Stimulated activated CD8-positive, alpha-beta memory T cell treated with anti-CD3 and anti-CD28 coated beads, Interleukin-2, amount 100 ng/mL, for 48 hours (primary cell): ENCODE results near the gene SRSF3.
"Not testable (repeated sequence)": the region's sequence is repeated elsewhere in the genome, so short reads cannot be mapped to it uniquely, and the experiment has no call there.

Experiments
- DNase-seq, 2 donors: peaks; one replicate each; pipeline ENCODE4 v3.0.0-alpha.2; 2020; ENCODE audit warnings: low read depth in 2 of 2

Gene SRSF3

GRCh38 chr6:36604090-36605060, 10.2 kb downstream of the SRSF3 start:
- no peak for DNase-seq

DNA sequence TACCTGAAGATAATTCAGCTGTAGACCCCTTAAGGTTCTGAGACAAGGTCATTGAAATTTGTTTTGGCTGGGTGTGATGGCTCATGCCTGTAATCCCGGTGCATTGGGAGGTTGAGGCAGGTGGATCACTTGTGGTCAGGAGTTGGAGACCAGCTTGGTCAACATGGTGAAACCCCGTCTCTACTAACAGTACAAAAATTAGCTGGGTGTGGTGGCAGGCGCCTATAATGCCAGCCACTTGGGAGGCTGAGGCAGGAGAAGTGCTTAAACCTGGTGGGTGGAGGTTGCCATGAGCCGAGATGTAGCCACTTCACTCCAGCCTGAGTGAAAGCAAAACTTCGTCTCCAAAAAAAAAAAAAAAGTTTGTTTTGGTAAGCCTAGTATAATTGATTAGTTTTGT, 11.0 kb downstream of the SRSF3 start:
- DNase-seq = no peak

GRCh38 chr6:36605560-36606391, 11.6 kb downstream of the SRSF3 start:
- no peak for DNase-seq

DNA sequence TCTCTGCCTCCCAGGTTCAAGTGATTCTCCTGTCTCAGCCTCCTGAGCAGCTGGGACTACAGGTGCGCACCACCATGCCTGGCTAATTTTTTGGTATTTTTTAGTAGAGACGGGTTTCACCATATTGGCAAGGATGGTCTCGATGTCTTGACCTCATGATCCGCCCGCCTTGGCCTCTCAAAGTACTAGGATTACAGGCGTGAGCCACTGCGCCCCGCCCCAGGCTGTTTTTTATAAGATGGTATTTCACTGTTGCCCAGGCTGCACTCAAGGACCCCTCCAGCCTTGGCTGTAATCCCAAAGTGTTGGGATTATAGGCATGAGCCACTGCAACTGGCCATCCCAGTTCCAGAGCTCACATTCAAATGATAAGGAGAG, 13.1 kb downstream of the SRSF3 start:
- not testable (repeated sequence) for DNase-seq

DNA sequence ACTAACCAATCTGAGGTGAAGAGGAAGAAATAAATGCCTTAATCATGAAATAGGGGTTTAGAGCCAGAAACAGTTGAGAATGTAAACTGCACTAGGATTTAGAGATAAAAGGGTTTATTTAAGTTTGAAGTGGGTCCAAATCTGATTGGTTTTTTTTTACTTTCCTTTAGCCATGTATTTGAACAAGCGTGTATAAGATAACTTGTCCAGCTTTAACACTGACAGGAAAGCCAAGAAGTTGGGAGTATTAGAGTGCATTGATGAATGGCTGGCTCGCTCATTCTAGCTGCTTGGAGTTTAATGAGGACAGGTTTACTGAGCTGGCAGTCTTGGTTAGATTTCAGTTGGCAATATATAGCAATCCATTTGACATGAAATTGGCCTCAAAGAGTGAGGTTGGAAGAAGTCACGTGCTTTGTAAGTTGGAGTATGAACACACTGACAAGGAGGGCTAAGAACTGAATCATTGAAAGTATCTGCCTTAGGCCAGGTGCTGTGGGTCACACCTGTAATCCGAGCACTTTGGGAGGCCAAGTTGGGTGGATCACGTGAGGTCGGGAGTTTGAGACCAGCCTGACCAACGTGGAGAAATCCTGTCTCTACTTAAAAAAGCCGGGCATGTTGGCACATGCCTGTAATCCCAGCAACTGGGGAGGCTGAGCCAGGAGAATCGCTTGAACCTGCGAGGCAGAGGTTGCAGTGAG, 13.7 kb downstream of the SRSF3 start:
- DNase-seq = no peak

DNA sequence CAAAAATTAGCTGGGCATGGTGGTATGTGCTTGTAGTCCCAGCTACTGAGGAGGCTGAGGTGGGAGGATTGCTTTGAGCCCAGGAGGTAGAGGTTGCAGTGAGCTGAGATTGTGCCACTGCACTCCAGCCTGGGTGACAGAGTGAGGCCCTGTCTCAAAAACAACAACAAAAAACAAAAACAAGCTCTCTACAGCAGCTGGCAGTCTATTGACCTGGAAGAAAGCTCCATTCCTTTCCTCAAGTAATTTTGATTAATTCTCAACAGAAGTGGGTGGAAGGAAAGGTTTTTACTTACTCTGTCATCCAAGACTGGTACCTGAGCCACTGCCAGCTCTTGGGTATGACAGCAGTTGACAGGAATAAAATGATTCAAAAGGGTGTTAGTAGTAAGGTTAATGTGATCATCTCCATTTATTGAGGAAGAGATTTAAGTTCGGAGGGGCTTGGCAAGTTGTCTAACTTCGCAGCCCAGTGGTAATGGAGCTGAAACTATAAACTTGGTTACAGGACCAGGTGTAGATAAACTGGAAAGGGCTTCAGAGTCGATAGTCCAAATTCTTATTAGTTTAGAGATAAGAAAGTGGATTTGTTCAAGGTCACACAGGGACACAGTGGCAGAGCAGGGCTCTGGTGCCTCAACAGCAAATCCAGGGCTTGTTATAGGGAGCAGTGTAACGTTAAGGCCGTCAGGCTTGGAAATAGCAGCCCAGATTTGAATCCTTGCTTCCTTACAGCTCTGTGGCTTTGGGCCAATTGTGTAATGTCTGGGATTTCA, 14.8 kb downstream of the SRSF3 start:
- DNase-seq = no peak

DNA sequence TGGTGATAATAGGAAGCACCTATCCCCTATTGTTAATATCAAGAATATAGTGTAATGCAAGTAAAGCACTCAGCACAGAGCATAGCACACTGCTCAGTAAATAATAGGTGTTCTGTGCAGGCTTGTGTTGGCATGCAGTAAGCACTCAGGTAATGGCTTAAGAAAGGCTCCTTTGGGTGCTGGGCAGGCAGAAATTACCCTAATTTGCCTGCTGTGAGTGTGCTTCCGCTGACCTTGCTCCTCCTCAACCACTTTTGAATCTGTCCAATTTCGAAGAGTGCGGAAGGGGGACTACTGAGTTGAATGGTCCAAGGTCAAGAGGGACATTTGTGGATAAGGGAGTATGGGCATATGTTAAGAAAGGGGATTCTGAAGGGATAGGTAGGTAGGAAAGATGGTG, 15.4 kb downstream of the SRSF3 start:
- DNase-seq = no peak

- no peak for DNase-seq
These were observed 16.1 kb downstream of the SRSF3 start for GRCh38 chr6:36610041-36610955.

DNA sequence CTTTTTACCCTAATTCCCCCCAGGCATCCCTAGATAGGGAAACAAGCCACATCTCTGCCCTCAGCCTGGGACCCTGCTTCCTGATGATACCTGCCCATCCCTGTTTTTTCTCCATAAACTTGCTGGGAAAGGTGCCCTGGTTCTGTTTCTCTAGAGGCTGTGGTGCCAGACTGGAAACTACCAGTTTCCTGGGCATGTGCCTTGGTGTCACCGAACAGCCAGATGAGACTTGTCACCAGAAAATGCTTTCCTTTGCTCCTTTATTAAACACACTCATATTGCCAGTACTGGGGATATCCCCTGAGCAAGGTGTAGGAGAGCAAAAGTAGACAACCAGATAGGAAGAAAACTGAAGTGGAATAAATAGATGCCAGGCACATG, 16.8 kb downstream of the SRSF3 start:
- no peak for DNase-seq

DNA sequence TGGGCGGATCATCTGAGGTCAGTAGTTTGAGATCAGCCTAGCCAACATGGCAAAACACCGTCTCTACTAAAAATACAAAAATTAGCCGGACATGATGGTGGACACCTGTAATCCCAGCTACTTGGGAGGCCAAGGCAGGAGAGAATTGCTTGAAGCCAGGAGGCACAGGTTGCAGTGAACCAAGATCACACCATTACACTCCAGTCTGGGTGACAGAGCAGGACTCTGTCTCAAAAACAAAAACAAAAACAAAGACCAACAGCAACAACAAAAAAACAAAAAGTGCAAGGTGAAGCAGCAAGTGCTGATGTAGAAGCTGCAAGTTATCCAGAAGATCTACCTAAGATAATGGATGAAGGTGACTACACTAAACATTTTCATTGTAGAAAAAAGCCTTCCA, 17.5 kb downstream of the SRSF3 start:
- DNase-seq = not testable (repeated sequence)

DNA sequence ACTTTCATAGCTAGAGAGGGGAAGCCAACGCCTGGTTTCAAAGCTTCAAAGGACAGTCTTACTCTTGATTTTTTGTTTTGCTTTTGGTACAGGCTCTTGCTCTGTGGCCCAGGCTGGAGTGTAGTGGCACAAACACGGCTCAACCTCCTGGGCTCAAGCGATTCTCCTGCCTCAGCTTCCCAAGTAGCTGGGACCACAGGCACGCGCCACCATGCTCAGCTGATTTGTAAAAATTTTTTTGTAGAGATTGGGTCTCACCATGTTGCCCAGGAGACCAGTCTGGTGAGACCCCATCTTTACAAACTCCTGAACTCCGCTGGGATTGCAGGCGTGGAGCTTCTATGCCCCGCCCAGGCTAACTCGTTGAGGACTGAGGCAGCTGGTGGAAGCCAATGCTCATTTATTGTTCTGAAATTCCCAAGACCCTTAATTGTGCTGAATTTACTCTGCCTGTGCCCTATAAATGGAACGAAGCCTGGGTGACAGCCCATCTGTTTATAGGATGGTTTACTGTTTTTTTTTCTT, 18.0 kb downstream of the SRSF3 start:
- no peak for DNase-seq

DNA sequence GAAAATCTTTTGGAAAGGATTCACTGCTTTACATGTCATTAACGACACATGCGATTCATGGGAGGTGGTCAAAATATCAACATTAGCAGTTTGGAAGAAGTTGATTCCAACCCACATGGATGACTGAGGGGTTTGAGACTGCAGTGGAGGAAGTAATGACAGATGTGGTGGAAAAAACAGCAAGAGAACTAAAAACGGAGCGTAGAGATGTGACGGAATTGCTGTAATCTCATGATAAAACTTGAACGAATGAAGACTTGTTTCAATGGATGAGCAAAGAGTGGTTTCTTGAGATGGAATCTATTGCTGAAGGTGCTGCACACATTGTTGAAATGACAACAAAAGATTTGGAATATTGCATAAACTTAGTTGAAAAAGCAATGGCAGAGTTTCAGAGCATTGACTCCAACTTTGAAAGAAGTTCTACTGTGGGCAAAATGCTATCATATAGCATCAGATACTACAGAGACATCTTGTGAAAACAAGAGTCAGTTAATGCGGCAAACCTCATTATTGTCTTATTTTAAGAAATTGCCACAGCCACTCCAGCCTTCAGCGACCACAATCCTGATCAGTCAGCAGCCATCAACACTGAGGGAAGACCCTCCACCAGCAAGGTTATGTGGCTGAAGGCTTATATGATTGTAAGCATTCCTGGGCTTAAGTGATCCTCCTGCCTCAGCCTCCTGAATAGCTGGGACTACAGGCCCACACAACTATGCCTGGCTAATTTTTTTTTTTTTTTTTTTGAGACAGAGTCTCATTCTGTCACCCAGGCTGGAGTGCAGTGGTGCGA, 19.2 kb downstream of the SRSF3 start:
- DNase-seq = no peak

GRCh38 chr6:36615018-36615761, 21.0 kb downstream of the SRSF3 start:
- DNase-seq = no peak

GRCh38 chr6:36616893-36617521, 22.8 kb downstream of the SRSF3 start:
- no peak for DNase-seq

DNA sequence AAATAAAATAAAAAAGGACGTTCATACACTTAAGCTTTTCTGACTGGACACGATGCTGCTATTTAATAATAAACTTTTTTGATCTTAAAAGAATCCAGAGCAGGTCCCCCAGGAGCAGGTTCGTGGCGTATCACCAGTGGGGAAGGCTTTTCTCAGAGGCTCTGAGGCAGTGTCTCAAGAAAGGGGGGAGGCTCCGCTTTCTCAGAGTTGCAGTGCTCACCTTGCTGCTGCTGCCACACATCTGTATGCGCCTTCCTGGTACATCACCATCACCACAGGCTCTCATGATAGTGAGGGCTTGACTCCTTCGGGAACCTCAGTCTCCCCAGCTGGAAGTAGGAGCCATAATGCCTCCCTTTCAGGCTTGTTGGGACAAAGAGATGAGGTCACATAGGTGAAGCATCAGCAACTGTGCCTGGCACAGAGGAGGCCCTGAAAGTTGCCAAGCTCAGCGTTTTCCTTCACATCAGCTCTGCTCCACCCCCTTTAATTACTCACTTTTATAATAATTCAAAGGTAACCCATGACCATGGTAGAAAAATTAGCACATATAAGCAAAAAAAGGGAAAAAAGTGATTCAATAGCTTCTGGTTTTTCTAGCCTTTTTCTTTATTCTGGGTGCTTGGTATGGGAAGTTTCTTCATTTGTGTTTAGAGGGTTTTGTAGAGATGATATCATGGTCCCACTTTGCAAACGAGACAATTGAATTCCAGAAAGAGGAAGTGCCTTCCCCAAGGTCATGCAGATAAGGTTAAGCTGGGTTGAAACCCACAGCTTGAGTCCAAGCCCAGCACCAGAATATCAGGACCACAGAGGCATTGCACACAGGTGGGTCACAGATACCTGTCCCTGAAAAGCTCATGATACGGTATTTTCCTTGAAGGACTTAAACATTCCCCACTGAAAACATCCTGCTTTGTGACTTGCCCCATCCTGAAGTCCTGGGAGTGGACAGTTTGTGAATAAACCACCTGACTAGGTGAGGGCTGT, 24.5 kb downstream of the SRSF3 start:
- no peak for DNase-seq

GRCh38 chr6:36621371-36621855, 27.3 kb downstream of the SRSF3 start:
- no peak for DNase-seq
